ENCODE data around the gene LUC7L3.

DNA sequence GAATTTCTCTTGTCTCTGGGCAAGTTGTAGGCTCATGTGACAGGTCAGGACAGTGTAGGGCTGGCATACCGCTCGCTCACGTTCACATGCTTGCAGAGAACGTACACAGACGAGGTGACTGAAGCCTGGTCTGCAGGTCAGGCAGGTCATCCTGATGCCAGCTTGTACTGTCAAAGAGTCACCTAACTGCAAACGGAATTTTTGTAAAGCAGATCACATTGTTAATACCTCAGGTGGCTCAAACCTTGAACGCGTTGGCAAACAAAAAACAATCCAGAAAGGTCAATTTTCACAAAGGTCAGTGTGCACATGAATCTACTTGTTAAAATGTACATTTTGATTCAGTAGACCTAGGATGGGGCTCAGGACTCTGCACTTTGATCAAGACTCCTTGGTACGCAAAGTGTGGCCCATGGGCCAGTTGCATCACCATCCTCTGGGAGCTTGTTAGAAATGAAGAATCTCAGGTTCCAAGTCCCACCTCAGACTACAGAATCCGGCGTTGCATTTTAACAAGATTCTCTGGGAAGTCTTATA, 40.3 kb upstream of the LUC7L3 start:
- TF ChIP-seq, protein P1, sequence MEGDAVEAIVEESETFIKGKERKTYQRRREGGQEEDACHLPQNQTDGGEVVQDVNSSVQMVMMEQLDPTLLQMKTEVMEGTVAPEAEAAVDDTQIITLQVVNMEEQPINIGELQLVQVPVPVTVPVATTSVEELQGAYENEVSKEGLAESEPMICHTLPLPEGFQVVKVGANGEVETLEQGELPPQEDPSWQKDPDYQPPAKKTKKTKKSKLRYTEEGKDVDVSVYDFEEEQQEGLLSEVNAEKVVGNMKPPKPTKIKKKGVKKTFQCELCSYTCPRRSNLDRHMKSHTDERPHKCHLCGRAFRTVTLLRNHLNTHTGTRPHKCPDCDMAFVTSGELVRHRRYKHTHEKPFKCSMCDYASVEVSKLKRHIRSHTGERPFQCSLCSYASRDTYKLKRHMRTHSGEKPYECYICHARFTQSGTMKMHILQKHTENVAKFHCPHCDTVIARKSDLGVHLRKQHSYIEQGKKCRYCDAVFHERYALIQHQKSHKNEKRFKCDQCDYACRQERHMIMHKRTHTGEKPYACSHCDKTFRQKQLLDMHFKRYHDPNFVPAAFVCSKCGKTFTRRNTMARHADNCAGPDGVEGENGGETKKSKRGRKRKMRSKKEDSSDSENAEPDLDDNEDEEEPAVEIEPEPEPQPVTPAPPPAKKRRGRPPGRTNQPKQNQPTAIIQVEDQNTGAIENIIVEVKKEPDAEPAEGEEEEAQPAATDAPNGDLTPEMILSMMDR (IDR thresholded peaks at IDR 0.05), result no peak
- TF ChIP-seq POLR2A (IDR thresholded peaks at IDR 0.05), result no peak
